Stimulated activated CD8-positive, alpha-beta memory T cell treated with anti-CD3 and anti-CD28 coated beads, Interleukin-15, amount 100 ng/mL, for 1 hour (primary cell): ENCODE data around the gene CRABP1.
"Not testable (repeated sequence)": the region's sequence is repeated elsewhere in the genome, so short reads cannot be mapped to it uniquely, and the experiment has no call there.

ENCODE experiments used
- DNase-seq: peaks from one replicate; pipeline ENCODE4 v3.0.0-alpha.2; 2020; ENCODE audit warnings: low read depth

The CRABP1 gene

GRCh38 chr15:78374436-78375393, 34.6 kb downstream of the CRABP1 start:
- no peak for DNase-seq

GRCh38 chr15:78380143-78380542, 40.0 kb downstream of the CRABP1 start:
- DNase-seq: not testable (repeated sequence)

- DNase-seq: no peak
Measured at GRCh38 chr15:78382114-78382880, 42.1 kb downstream of the CRABP1 start.

GRCh38 chr15:78384651-78385050, 44.5 kb downstream of the CRABP1 start:
- DNase-seq: no peak

GRCh38 chr15:78387246-78388037, 47.3 kb downstream of the CRABP1 start:
- DNase-seq: no peak

GRCh38 chr15:78388865-78389264, 48.7 kb downstream of the CRABP1 start:
- DNase-seq: no peak

GRCh38 chr15:78389322-78389721, 49.2 kb downstream of the CRABP1 start:
- no peak for DNase-seq

- no peak for DNase-seq
Measured at GRCh38 chr15:78389738-78390137, 49.6 kb downstream of the CRABP1 start.

- DNase-seq: no peak
Measured at GRCh38 chr15:78390242-78390641, 50.1 kb downstream of the CRABP1 start.

- DNase-seq: no peak
Measured at GRCh38 chr15:78390826-78391225, 50.7 kb downstream of the CRABP1 start.

GRCh38 chr15:78391781-78392180, 51.6 kb downstream of the CRABP1 start:
- no peak for DNase-seq

GRCh38 chr15:78392430-78392829, 52.3 kb downstream of the CRABP1 start:
- no peak for DNase-seq

- no peak for DNase-seq
Measured at GRCh38 chr15:78393137-78393536, 53.0 kb downstream of the CRABP1 start.

GRCh38 chr15:78394026-78394425, 53.9 kb downstream of the CRABP1 start:
- DNase-seq: no peak

- no peak for DNase-seq
Measured at GRCh38 chr15:78394981-78395616, 54.9 kb downstream of the CRABP1 start.

- no peak for DNase-seq
Measured at GRCh38 chr15:78396186-78396814, 56.1 kb downstream of the CRABP1 start.

GRCh38 chr15:78396976-78397375, 56.8 kb downstream of the CRABP1 start:
- no peak for DNase-seq

- DNase-seq: no peak
Measured at GRCh38 chr15:78397382-78397781, 57.2 kb downstream of the CRABP1 start.
